HG02870 (cell line): ENCODE results near the gene MRO.
A peak's percentile ranks its signal among the peaks of the same experiment; 100 is the strongest.
"Not testable (repeated sequence)": the region's sequence is repeated elsewhere in the genome, so short reads cannot be mapped to it uniquely, and the experiment has no call there.

Source experiments
- ATAC-seq: cut with Tn5 transposase; IDR thresholded peaks from one replicate; pipeline ENCODE4 v1.9.1; 2021; ENCODE audit warnings: mild to moderate bottlenecking, moderate library complexity; ENCODE audit not compliant: unreplicated experiment

MRO gene

DNA sequence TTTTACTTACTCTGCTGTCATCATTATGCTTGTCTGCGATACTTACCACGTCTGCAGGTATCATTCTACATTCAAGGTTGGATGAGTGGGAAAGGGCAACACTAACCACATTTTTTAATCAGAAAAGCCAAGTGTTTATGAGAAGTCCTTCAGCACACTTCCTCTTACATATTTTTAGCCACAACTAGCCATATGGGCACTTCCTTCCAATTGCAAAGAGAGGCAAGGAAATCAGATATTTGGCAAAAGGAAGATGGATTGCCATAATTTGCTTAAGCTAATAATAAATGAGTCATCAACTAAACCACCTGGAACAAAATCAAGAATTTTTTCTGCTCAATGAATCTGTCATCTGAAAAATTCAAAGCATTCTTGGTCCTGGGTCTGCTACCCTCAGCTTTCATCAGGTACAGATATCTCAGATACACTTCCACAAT is 16.7 kb upstream of the MRO start:
- no peak for ATAC-seq

DNA sequence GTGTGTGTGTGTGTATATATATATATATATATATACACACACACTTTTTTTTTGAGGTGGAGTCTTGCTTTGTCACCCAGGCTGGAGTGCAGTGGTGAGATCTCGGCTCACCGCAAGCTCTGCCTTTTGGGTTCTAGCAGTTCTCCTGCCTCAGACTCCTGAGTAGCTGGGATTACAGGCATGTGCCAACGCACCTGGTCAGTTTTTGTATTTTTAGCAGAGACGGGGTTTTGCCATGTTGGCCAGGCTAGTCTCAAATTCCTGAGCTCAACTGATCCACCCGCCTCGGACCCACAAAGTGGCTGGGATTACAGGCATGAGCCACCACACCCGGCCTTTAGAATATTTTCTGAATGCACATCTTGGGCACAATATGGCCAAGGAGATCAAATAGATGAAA is 13.7 kb upstream of the MRO start:
- not testable (repeated sequence) for ATAC-seq

GRCh38 chr18:50832754-50833153 is 12.9 kb upstream of the MRO start:
- ATAC-seq: peak; percentile 80

DNA sequence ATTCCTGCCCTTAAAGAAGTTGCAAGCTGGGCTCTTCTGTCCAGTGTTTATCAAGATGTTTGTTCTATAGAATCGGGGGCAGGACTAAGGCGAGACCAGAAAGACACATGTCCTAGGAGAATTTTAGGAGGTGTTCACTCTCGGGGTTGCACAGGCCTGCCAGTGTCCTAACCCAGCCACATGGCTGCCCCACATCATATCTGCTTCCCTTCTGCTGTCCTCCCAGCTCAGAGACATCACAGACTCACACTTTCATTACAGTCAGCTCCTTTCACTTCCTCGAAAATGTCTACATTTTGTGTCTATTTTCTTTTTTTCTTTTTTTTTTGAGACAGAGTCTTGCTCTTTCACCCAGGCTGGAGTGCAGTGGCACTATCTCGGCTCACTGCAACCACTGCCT is 10.7 kb upstream of the MRO start:
- no peak for ATAC-seq

DNA sequence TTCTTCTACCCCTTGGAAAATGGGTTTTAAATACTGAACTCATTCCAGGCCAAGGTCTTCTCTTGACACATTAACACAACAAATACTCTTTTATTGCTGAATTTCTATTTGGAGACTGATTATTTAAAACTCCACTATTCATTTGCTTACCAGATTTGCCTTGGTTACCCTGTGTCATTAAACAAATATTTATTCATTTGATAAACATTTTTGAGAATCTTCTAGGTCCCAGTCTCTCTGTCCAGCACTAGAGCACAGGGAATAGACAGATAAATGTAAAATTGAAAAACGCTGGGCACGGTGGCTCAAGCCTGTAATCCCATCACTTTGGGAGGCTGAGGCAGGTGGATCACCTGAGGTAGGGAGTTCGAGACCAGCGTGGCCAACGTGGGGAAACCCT is 9.8 kb upstream of the MRO start:
- no peak for ATAC-seq

DNA sequence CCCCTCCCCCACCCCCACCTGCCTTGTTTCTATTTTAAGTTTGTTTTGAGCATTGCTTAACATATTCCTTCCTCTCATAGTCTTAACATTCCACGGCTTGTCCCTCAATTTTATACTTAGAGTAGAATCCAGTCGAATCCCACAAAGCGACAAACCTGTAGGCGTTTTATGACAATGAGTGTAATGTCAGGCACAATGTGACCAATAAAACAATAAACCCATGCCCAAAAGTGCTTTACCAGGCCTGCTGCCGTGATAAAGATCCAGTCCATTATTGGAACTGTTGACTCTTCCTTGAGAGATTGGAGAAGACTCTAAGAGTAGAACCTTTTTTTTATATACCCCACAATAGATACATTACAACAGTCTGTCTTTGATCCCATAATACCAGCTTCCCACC is 6.2 kb upstream of the MRO start:
- no peak for ATAC-seq

DNA sequence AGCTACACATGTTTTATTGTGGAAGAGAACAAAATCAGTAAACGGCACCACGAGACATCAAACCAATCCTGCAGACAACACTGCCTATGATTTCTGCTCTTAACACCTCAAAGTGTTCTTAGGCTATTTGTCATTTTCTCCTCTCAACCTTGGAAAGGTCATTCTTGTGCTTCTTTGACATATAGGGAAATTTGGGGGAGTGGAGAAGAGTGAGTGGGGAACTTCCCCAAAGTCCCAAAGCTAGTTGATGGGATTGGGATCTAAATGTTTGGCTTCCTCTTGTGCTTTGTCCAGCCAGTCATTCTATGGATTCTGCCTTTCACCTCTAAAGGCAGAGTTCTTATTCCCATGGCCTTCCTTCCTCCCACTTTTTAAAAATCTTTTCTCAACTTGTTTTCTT is 5.8 kb upstream of the MRO start:
- ATAC-seq: no peak

DNA sequence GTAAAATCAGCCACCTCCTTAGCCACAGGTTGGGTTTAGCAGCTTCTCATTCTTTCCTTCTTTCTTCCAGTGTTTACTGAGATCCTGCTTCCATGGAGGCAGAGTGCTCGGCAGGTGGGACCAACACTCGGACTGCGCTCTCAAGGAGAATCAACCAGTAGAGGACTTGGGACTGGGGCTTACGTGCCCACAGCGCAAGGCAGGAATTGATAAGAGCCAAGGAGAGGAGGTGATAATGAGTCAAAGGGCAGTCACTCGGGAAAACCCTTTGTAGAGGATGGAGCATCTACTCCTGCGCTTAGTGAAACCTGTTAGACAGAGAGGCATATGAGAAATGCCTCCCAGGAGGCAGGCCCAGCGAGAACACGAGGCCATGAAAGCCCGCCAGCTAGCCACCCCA is 2.9 kb upstream of the MRO start:
- ATAC-seq: no peak

- ATAC-seq: no peak
Measured at GRCh38 chr18:50820901-50821520, 1.2 kb upstream of the MRO start.

DNA sequence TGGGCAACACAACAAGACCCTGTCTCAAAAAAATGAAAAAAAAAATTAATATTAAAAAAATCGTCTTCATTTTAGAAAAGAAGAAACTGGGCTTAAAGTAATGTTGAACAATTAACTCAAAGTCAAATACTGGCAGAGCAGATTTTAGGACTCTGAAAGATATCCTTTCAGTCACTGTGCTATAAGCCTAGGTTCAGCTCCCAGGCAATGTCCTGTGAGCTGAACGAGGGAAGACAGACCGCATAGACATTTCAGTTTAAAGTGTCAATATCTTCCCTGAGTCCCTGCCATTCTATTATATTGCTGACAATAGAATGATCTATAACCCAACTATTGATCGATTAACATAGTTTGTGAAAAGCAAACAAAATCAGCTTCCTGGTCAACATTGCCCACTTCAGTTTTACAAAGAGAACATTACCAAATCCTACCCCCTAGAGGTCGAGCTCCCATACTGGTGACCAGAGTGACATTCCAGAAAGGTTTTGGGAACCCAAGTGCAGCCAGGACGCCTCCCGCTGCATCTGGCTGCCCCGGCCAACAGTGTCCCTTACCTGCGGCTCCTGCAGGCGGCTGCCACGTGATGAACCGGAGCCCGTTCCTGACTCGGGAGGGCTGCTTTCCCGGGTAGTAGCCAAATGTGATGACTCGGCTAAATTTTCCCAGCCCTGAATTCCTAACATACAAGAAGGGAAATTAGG is 639 bp downstream of the MRO start:
- no peak for ATAC-seq

- peak; percentile 51 for ATAC-seq
Measured at GRCh38 chr18:50816419-50817166, 3.2 kb downstream of the MRO start.

DNA sequence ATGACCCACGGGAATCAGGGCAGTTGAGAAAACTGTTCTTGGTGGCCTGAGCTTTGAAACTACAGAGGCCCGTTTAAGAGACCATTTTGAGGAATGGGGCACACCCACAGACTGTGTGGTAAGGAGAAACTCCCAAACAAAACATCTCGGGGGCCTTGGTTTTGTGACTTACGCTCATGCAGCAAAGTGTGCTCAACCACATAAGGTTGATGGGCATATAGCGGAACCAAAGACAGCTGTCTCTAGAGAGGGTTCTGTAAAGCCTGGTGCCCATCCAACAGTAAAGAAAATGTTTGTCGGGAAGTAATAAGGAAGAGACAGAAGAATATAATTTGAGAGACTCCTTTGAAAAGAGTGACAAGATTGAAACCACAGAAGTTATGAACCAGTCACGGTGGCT is 5.4 kb downstream of the MRO start:
- ATAC-seq: no peak

GRCh38 chr18:50813353-50813752 is 6.5 kb downstream of the MRO start:
- no peak for ATAC-seq

GRCh38 chr18:50812834-50813233 is 7.0 kb downstream of the MRO start:
- ATAC-seq: no peak

GRCh38 chr18:50807176-50807575 is 12.6 kb downstream of the MRO start:
- ATAC-seq: no peak

GRCh38 chr18:50806208-50806616 is 13.6 kb downstream of the MRO start:
- peak; percentile 59 for ATAC-seq

GRCh38 chr18:50805732-50806131 is 14.1 kb downstream of the MRO start:
- ATAC-seq: no peak

DNA sequence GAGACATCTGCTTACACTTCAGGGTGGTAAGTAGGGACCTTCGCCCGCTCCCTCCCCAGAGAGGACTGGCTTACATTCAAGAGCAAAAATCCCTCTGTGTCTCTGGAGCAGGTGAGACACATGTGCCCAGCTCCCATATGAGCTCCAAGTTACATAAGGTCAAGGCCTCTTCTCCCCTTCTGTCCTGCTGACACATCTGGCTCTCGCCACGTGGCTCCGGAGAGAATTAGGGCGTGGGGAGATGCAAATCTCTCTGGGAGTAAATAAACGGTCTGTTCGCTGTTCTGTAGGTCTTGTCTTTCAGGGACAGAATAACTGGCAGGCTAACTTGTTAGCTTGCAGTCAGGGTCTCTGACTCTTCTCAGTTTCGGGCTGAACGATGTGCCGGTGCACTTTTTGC is 16.2 kb downstream of the MRO start:
- no peak for ATAC-seq

GRCh38 chr18:50802141-50802540 is 17.7 kb downstream of the MRO start:
- no peak for ATAC-seq

DNA sequence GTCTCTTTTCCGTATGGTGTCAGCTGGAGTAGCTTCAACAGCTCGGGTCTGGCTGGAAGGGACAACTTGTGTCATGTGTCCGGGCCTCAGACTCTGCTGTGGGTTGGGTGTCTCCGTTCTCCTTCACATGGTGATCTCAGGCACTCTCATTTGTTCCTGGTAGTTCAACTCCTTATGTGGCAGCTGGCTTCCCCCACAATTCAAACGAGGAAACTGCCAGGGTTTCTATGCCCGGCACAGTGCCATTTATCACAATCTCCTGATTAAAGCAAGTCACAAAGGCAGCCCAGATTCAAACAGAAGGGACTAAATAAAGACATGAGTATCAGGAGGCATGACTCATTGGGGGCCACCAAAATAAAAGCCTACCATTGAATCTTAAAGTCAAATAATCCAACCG is 22.7 kb downstream of the MRO start:
- no peak for ATAC-seq

DNA sequence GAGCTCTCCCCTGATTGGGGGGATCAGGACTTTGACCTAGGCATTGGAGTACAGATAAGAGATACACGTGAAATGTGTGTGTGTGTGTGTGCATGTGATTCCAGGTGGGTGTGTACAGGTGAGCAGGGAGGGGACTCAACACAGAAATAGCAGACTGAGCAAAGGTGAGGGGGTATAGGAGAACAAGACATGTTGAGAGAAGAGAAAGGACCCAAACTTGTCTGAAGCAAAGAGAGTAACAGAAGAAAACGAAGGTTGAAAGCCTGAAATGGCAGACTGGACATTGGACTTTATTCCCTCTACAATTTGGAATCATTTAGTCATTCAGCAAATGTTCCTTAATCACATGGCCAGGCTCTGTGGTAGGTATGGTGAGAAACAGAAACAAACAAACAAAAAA is 23.3 kb downstream of the MRO start:
- no peak for ATAC-seq
